ENCODE results near the gene CPA3.

CPA3 gene

GRCh38 chr3:148903941-148904340, 38.8 kb downstream of the CPA3 start:
- no peaks in the 10 kb centered on the region for H3K9me3 ChIP-seq (ENCODE audit: control insufficient read depth, insufficient read depth, low read depth, low read length)
- H3K36me3 ChIP-seq (ENCODE audit: control insufficient read depth in 2 of 2, insufficient read depth in 1 of 2, low read length in 2 of 2), result no peaks in the 10 kb centered on the region
- no peak overlapping the region for H3K27ac ChIP-seq (ENCODE audit: extremely low read depth, low read depth, low read length)
- no peaks in the 10 kb centered on the region for H3K4me1 ChIP-seq (ENCODE audit: control insufficient read depth, insufficient read depth, low read length)
- TF ChIP-seq SP2 (tag by site-specific recombination; IDR thresholded peaks at IDR 0.05), result no peak
- no peak overlapping the region for H3K4me3 ChIP-seq (ENCODE audit: low read depth, low read length)
- POLR2A ChIA-PET, result no interaction called here
- CTCF ChIA-PET, result no interaction called here

- Histone ChIP-seq H3K27ac (ENCODE audit: extremely low read depth, low read depth, low read length) (no peak overlapping the region), H3K36me3 (ENCODE audit: control insufficient read depth in 2 of 2, insufficient read depth in 1 of 2, low read length in 2 of 2) (no peaks in the 10 kb centered on the region), H3K9me3 (ENCODE audit: control insufficient read depth, insufficient read depth, low read depth, low read length) (no peaks in the 10 kb centered on the region), H3K4me1 (ENCODE audit: control insufficient read depth, insufficient read depth, low read length) (no peaks in the 10 kb centered on the region), H3K4me3 (ENCODE audit: low read depth, low read length) (no peak overlapping the region)
- CTCF ChIA-PET, result interaction anchor here (0.7 kb wide), 1 partner anchor 18 kb away, joined by 5 read pairs; no protein-coding TSS in a partner anchor
- POLR2A ChIA-PET, result no interaction called here
- TF ChIP-seq HOXD13 (CRISPR knock-in tag; IDR thresholded peaks at IDR 0.05; ENCODE audit: borderline replicate concordance) (no peak), REPIN1 (tag by site-specific recombination; IDR thresholded peaks at IDR 0.05; ENCODE audit: low read depth) (no peak)
Observed at GRCh38 chr3:148906667-148907066, 41.6 kb downstream of the CPA3 start.

- no peaks in the 10 kb centered on the region for H3K4me1 ChIP-seq (ENCODE audit: control insufficient read depth, insufficient read depth, low read length)
- no peak overlapping the region for H3K4me3 ChIP-seq (ENCODE audit: low read depth, low read length)
- ChIA-PET CTCF (interaction anchor here (1.4 kb wide), 1 partner anchor 50 kb away, joined by 5 read pairs; no protein-coding TSS in a partner anchor), POLR2A (no interaction called here)
- no peaks in the 10 kb centered on the region for H3K9me3 ChIP-seq (ENCODE audit: control insufficient read depth, insufficient read depth, low read depth, low read length)
- H3K36me3 ChIP-seq (ENCODE audit: control insufficient read depth in 2 of 2, insufficient read depth in 1 of 2, low read length in 2 of 2), result no peaks in the 10 kb centered on the region
- no peak overlapping the region for H3K27ac ChIP-seq (ENCODE audit: extremely low read depth, low read depth, low read length)
- TF ChIP-seq ZIC2 (tag by site-specific recombination; IDR thresholded peaks at IDR 0.05) (no peak), ZBTB20 (tag by site-specific recombination; IDR thresholded peaks at IDR 0.05) (no peak), ZNF37A (tag by site-specific recombination; IDR thresholded peaks at IDR 0.05) (no peak), ZFP69B (tag by site-specific recombination; IDR thresholded peaks at IDR 0.05) (no peak), ZNF146 (tag by site-specific recombination; IDR thresholded peaks at IDR 0.05) (no peak), MZF1 (tag by site-specific recombination; IDR thresholded peaks at IDR 0.05; ENCODE audit: borderline replicate concordance) (no peak), ZNF529 (tag by site-specific recombination; IDR thresholded peaks at IDR 0.05; ENCODE audit: insufficient replicate concordance) (no peak), ZXDB (tag by site-specific recombination; IDR thresholded peaks at IDR 0.05) (no peak), ZBTB8A (tag by site-specific recombination; IDR thresholded peaks at IDR 0.05) (no peak), ZNF140 (tag by site-specific recombination; IDR thresholded peaks at IDR 0.05) (no peak), ZNF830 (tag by site-specific recombination; IDR thresholded peaks at IDR 0.05; ENCODE audit: low read depth) (no peak), PRDM2 (tag by site-specific recombination; IDR thresholded peaks at IDR 0.05; ENCODE audit: borderline replicate concordance) (no peak), ZNF221 (tag by site-specific recombination; IDR thresholded peaks at IDR 0.05; ENCODE audit: borderline replicate concordance) (no peak), SCRT2 (tag by site-specific recombination; IDR thresholded peaks at IDR 0.05) (no peak)
- TF ChIP-seq, protein P1, sequence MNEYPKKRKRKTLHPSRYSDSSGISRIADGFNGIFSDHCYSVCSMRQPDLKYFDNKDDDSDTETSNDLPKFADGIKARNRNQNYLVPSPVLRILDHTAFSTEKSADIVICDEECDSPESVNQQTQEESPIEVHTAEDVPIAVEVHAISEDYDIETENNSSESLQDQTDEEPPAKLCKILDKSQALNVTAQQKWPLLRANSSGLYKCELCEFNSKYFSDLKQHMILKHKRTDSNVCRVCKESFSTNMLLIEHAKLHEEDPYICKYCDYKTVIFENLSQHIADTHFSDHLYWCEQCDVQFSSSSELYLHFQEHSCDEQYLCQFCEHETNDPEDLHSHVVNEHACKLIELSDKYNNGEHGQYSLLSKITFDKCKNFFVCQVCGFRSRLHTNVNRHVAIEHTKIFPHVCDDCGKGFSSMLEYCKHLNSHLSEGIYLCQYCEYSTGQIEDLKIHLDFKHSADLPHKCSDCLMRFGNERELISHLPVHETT (tag by site-specific recombination; IDR thresholded peaks at IDR 0.05), result no peak
- TF ChIP-seq, protein P2, sequence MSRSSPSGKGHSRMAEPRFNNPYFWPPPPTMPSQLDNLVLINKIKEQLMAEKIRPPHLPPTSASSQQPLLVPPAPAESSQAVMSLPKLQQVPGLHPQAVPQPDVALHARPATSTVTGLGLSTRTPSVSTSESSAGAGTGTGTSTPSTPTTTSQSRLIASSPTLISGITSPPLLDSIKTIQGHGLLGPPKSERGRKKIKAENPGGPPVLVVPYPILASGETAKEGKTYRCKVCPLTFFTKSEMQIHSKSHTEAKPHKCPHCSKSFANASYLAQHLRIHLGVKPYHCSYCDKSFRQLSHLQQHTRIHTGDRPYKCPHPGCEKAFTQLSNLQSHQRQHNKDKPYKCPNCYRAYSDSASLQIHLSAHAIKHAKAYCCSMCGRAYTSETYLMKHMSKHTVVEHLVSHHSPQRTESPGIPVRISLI (tag by site-specific recombination; IDR thresholded peaks at IDR 0.05), result no peak
Observed at GRCh38 chr3:148911173-148911572, 46.1 kb downstream of the CPA3 start.
